Body of pancreas (tissue), 4 donors: ENCODE measurements around the gene WWOX. TPM values are rescaled to one million over a fixed set of nuclear protein-coding genes. Genes with fewer than 3 reads are reported as not detected.

Experiments used
- ATAC-seq: fragments of 150-250 bp; one replicate; pipeline ENCODE4 v1.9.1; 2016
- DNase-seq, 4 donors: peaks; one replicate each; pipeline ENCODE4 v3.0.0-alpha.2; 2019
- H3K27ac ChIP-seq, 4 donors: fragments of 200-600 bp; sonication (generic); 1 replicate in 3 of 4; 2 replicates in 1 of 4; pipeline versions ENCODE4 v1.5.1 to v1.6.1; 2016 to 2019; ENCODE audit warnings: mild to moderate bottlenecking in 1 of 4, mixed read lengths in 1 of 4, moderate library complexity in 1 of 4
- H3K27me3 ChIP-seq, 2 donors: fragments of 200-600 bp; sonication (generic); one replicate each; pipeline ENCODE4 v1.6.0; 2016; ENCODE audit warnings: mild to moderate bottlenecking in 1 of 2
- H3K36me3 ChIP-seq, 2 donors: fragments of 200-600 bp; sonication (generic); replicated peaks in 1 of 2; 2 replicates each; pipeline ENCODE4 v1.5.1; 2016; ENCODE audit warnings: low read depth in 2 of 2; ENCODE audit not compliant: insufficient read depth in 1 of 2
- H3K4me1 ChIP-seq: fragments of 200-600 bp; sonication (generic); one replicate; pipeline ENCODE4 v1.6.0; 2016
- H3K4me3 ChIP-seq, 2 donors: fragments of 200-600 bp; sonication (generic); 1 replicate in 1 of 2; 2 replicates in 1 of 2; pipeline ENCODE4 v1.5.1; 2016 to 2019
- H3K9me3 ChIP-seq, 3 donors: fragments of 200-600 bp; sonication (generic); 1 replicate in 2 of 3; 2 replicates in 1 of 3; pipeline ENCODE4 v1.5.1; 2016
- POLR2A ChIP-seq, 3 donors: fragments of 450-650 bp; IDR thresholded peaks; one replicate each; pipeline ENCODE4 v1.6.1; 2016; ENCODE audit warnings: antibody characterized with exemption in 3 of 3, mild to moderate bottlenecking in 2 of 3
- WGBS, 2 donors: methylation state at CpG; one replicate each; pipeline ENCODE4 v1.1.5; 2017; 5-methylcytosine and 5-hydroxymethylcytosine counted together
- intact Hi-C: fragments of 100-400 bp; cut with DNase I; formaldehyde crosslinking; loops from one replicate; pipeline ENCODE4 v1.15.1; 2023
- total RNA-seq, 2 donors: library from RNA; depleted of rRNA; stranded (reverse); fragments of >200 nt; gene quantifications; one replicate each; pipeline ENCODE4 v1.1.0, GENCODE V29; 2016
- TF ChIP-seq, protein P1 (sequence below), 7 experiments: fragments of 450-650 bp in 4 of 7; fragments of 200-600 bp in 3 of 7; sonication (generic) in 3 of 7; IDR thresholded peaks; one replicate each; pipeline ENCODE4 v1.5.1; 2016 to 2019; ENCODE audit warnings: antibody characterized with exemption in 7 of 7

The WWOX gene
- total RNA-seq, 2 donors from 2014 or later = 52.7 to 67.2 TPM

DNA sequence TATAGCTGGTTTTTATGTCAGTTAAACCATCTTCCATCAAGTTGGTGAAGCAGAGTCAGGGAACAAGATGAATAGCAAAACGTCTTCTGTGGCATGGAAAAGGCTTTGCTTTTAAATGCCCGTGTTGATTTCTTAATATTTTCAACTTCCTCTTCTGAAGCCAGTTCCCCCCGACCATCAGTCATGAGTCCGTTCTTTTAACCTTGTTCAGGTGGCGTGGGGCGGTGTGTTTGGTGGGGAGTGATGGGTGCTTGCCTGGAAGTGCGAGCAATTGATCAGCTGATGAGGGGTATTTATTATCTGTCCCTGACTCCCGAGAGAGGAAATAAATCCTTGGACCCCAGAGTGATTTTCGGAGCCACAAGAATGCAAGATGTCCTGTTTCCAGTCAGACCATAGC lies 147.1 kb downstream of the WWOX start:
- no peaks in the 10 kb centered on the region for H3K27me3 ChIP-seq
- H3K4me3 ChIP-seq = no peak overlapping the region
- no peaks in the 10 kb centered on the region for H3K36me3 ChIP-seq
- intact Hi-C loops = no loop called here
- no peak for DNase-seq
- TF ChIP-seq, protein P1, sequence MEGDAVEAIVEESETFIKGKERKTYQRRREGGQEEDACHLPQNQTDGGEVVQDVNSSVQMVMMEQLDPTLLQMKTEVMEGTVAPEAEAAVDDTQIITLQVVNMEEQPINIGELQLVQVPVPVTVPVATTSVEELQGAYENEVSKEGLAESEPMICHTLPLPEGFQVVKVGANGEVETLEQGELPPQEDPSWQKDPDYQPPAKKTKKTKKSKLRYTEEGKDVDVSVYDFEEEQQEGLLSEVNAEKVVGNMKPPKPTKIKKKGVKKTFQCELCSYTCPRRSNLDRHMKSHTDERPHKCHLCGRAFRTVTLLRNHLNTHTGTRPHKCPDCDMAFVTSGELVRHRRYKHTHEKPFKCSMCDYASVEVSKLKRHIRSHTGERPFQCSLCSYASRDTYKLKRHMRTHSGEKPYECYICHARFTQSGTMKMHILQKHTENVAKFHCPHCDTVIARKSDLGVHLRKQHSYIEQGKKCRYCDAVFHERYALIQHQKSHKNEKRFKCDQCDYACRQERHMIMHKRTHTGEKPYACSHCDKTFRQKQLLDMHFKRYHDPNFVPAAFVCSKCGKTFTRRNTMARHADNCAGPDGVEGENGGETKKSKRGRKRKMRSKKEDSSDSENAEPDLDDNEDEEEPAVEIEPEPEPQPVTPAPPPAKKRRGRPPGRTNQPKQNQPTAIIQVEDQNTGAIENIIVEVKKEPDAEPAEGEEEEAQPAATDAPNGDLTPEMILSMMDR (IDR thresholded peaks at IDR 0.05) = no peak
- TF ChIP-seq POLR2A (IDR thresholded peaks at IDR 0.05) = no peak
- H3K9me3 ChIP-seq = no peaks in the 10 kb centered on the region
- WGBS, 2 donors = 69 to 84% methylated on average over 9 of the region's 9 CpGs
- H3K27ac ChIP-seq = no peak overlapping the region
- no peak for ATAC-seq
- H3K4me1 ChIP-seq = peaks cover 46% of the 10 kb centered on the region

DNA sequence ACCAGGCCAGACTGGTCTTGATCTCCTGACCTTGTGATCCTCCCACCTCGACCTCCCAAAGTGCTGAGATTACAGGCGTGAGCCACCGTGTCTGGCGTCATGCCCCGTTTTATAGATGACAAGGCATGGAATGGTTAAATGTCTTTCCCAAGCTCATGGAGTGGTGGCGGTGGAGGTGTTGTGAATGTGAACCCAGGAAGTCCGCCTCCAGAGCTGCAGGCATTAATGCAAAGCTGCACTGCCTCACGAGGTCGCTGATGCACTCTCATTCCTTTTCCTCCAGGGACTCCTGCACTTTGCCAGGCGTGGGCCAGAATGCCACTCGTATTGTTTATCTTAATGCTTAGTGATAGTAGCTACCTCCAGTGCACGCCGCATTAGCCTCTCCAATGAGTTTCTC lies 149.6 kb downstream of the WWOX start:
- Histone ChIP-seq H3K27ac (peak overlapping the region in 1 of 4 donors; percentile 48), H3K4me1 (peaks cover 33% of the 10 kb centered on the region), H3K4me3 (no peak overlapping the region), H3K27me3 (no peaks in the 10 kb centered on the region), H3K9me3 (no peaks in the 10 kb centered on the region), H3K36me3 (no peaks in the 10 kb centered on the region)
- intact Hi-C loops = no loop called here
- TF ChIP-seq, protein P1 (IDR thresholded peaks at IDR 0.05) = peak in 6 of 7 experiments; percentile 22 to 60 (median 49)
- no peak for TF ChIP-seq POLR2A (IDR thresholded peaks at IDR 0.05)
- peak; percentile 65 to 83 (median 74) for DNase-seq
- ATAC-seq = peak; percentile 83
- 24 to 25% methylated on average over 13 of the region's 13 CpGs for WGBS, 2 donors

DNA sequence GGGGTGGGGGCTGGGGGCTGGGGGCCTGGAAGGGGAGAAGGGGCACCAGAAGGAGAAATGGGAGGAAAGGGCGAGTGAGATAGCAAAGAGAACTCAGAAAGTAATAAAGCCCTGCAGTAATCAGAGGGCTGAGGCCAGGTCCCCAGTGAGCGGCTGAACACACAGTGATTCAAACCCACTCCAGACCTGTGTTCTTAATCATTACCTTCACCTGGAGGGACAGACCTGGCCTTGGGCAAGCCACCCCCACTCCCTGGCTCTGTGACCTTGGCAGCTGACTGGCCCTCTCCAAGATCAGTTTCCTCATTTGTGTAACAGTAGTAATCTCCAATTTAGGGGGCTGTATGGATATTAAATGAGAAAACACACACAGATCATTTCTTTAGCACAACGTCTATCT lies 150.4 kb downstream of the WWOX start:
- peak; percentile 57 for ATAC-seq
- Histone ChIP-seq H3K36me3 (no peaks in the 10 kb centered on the region), H3K9me3 (no peaks in the 10 kb centered on the region), H3K27me3 (no peaks in the 10 kb centered on the region), H3K4me3 (no peak overlapping the region), H3K4me1 (peaks cover 25% of the 10 kb centered on the region), H3K27ac (peak overlapping the region in 2 of 4 donors; percentile 10 to 48)
- intact Hi-C loops = no loop called here
- TF ChIP-seq, protein P1 (IDR thresholded peaks at IDR 0.05) = no peak
- TF ChIP-seq POLR2A (IDR thresholded peaks at IDR 0.05) = no peak
- DNase-seq = peak; percentile 23 to 59 (median 42)
- 23 to 29% methylated on average over 3 of the region's 3 CpGs for WGBS, 2 donors

DNA sequence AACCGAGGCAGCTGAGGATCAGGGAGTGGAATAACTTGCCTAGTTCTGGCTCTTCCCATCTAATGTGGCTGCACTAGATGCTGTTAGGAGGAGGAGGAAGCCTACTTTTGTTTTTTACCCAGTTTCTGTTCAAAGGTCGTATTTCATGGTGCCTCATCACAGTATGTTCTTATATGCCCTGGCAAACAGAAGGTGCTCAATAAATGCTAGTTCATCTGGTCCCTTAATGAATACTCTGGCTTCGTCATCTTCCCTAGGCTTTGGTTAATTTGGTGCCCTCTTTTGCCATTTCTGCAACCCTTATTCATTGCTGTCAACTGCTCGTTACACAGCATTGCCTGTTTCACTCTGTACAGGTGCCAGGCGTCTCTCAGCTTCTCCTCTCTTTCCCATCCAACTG lies 151.7 kb downstream of the WWOX start:
- no peak for TF ChIP-seq POLR2A (IDR thresholded peaks at IDR 0.05)
- TF ChIP-seq, protein P1 (IDR thresholded peaks at IDR 0.05) = no peak
- intact Hi-C loops = no loop called here
- H3K4me1 ChIP-seq = peaks cover 25% of the 10 kb centered on the region
- H3K27ac ChIP-seq = no peak overlapping the region
- no peak for ATAC-seq
- no peaks in the 10 kb centered on the region for H3K9me3 ChIP-seq
- no peaks in the 10 kb centered on the region for H3K36me3 ChIP-seq
- DNase-seq = no peak
- H3K4me3 ChIP-seq = no peak overlapping the region
- WGBS, 2 donors = 77 to 83% methylated on average over 5 of the region's 5 CpGs
- H3K27me3 ChIP-seq = no peaks in the 10 kb centered on the region

DNA sequence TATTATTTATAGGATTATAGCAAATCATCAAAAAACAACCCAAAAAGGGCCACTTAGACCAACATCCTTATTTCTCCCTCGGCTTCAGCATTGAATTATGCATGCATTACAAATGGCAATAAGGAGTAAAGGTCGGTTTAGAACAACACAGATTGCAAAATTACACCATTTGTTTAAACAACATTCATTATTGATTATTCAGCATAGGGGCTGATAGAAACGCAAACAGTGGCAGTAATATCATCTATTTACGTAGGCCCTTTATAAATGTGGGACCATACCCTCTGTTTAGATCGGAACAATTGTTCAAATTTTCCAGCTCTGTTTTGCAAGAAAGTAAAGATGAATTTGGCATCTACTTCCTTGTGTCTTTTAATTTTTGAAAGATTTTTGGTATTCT lies 153.3 kb downstream of the WWOX start:
- Histone ChIP-seq H3K4me3 (no peak overlapping the region), H3K9me3 (no peaks in the 10 kb centered on the region), H3K4me1 (peaks cover 25% of the 10 kb centered on the region), H3K27me3 (no peaks in the 10 kb centered on the region), H3K36me3 (no peaks in the 10 kb centered on the region), H3K27ac (no peak overlapping the region)
- 12 to 17% methylated on average over 5 of the region's 5 CpGs for WGBS, 2 donors
- ATAC-seq (no peak), DNase-seq (no peak)
- no peak for TF ChIP-seq POLR2A (IDR thresholded peaks at IDR 0.05)
- TF ChIP-seq, protein P1 (IDR thresholded peaks at IDR 0.05) = no peak
- intact Hi-C loops = no loop called here
